Measurements from ENCODE around the gene DPEP3. TPM values are rescaled to one million over a fixed set of nuclear protein-coding genes. Genes with fewer than 3 reads are reported as not detected.
A peak's percentile ranks its signal among the peaks of the same experiment; 100 is the strongest.
"Not testable (repeated sequence)": the region's sequence is repeated elsewhere in the genome, so short reads cannot be mapped to it uniquely, and the experiment has no call there.

DPEP3 gene
- total and polyA plus RNA-seq, 3 donors from 2014 or later: 61.0 to 138 (median 127) TPM

DNA sequence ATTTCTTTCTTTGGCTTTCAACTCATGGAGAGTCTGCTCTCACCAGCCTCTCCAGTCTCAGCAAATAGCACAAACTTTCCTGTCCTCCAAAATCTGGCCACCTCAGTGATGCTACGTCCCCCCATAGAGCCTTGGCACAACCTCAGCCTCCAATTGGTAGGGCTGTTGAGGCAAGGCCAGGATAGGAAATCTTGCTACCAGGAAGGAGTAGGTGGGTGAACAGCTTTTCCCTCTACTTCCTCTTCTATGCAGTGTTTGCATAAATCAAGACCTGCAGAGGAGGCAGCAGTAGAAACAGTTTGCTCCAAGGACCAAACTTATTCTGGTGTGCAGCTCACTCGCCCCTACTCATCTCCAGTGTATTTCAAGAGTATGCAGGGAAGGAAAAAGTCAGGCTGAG, 19.7 kb upstream of the DPEP3 start:
- Histone ChIP-seq H3K36me3 (ENCODE audit: low read depth, missing control alignments) (no peaks in the 10 kb centered on the region), H3K9me3 (no peaks in the 10 kb centered on the region), H3K4me3 (no peak overlapping the region), H3K27ac (no peak overlapping the region), H3K4me1 (no peaks in the 10 kb centered on the region), H3K27me3 (no peaks in the 10 kb centered on the region)
- no peak for DNase-seq
- WGBS, 2 donors: 65 to 88% methylated on average over 2 of the region's 2 CpGs
- intact Hi-C loops (cut with DNase I; ENCODE audit: low total_unique reads): no loop called here
- TF ChIP-seq, protein P1, sequence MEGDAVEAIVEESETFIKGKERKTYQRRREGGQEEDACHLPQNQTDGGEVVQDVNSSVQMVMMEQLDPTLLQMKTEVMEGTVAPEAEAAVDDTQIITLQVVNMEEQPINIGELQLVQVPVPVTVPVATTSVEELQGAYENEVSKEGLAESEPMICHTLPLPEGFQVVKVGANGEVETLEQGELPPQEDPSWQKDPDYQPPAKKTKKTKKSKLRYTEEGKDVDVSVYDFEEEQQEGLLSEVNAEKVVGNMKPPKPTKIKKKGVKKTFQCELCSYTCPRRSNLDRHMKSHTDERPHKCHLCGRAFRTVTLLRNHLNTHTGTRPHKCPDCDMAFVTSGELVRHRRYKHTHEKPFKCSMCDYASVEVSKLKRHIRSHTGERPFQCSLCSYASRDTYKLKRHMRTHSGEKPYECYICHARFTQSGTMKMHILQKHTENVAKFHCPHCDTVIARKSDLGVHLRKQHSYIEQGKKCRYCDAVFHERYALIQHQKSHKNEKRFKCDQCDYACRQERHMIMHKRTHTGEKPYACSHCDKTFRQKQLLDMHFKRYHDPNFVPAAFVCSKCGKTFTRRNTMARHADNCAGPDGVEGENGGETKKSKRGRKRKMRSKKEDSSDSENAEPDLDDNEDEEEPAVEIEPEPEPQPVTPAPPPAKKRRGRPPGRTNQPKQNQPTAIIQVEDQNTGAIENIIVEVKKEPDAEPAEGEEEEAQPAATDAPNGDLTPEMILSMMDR (IDR thresholded peaks at IDR 0.05): no peak
- no peak for TF ChIP-seq POLR2A (IDR thresholded peaks at IDR 0.05)

DNA sequence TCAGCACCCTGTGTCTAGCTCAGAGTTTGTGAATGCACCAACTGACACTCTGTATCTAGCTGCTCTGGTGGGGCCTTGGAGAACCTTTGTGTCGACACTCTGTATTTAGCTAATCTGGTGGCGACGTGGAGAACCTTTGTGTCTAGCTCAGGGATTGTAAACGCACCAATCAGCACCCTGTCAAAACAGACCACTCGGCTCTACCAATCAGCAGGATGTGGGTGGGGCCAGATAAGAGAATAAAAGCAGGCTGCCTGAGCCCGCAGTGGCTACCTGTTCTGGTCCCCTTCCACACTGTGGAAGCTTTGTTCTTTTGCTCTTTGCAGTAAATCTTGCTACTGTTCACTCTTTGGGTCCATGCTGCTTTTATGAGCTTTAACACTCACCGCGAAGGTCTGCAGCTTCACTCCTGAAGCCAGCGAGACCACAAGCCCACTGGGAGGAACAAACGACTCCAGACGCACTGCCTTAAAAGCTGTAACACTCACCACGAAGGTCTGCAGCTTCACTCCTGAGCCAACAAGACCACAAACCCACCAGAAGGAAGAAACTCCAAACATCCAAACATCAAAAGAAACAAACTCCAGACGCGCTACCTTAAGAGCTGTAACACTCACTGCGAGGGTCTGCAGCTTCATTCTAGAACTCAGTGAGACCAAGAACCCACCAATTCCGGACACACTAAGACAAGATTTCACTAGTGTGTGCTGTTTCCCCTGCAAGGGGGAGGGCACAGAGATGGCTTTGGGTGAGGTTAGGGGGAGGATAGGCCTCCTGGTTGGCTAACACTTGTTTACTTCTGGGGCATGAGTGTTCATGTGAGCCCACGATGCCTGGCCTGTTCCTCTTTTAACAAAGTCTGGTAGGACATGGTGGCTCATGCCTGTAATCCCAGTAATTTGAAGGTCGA, 18.7 kb upstream of the DPEP3 start, which contains the start of gene DPEP2:
TSS of gene DPEP2 (minus strand) at position 706 of the 910 bp plus-strand sequence. CDS start 6,272 bp downstream, outside the sequence.
- H3K27me3 ChIP-seq; H3K4me1 ChIP-seq; intact Hi-C loops (cut with DNase I; ENCODE audit: low total_unique reads); H3K36me3 ChIP-seq (ENCODE audit: low read depth, missing control alignments); H3K9me3 ChIP-seq: not testable (repeated sequence)
- Histone ChIP-seq H3K27ac (peak within 1 kb of the TSS; percentile 24 to 50), H3K4me3 (peak within 1 kb of the TSS; percentile 6 to 43)
- 66 to 67% methylated on average over 18 of the region's 18 CpGs for WGBS, 2 donors
- peak; percentile 61 for DNase-seq

DNA sequence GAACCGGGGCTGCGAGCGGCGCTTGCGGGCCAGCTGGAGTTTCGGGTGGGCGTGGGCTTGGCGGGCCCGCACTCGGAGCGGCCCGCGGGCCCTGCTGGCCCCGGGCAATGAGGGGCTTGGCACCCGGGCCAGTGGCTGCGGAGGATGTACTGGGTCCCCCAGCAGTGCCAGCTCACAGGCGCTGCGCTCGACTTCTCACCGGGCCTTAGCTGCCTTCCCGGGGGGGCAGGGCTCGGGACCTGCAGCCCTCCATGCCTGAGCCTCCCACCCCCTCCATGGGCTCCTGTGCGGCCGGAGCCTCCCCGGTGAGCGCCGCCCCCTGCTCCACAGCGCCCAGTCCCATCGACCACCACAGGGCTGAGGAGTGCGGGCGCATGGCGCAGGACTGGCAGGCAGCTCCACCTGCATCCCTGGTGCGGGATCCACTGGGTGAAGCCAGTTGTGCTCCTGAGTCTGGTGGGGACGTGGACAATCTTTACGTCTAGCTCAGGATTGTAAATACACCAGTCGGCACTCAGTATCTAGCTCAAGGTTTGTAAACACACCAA, 18.0 kb upstream of the DPEP3 start:
- H3K4me1 ChIP-seq; H3K27me3 ChIP-seq; H3K9me3 ChIP-seq; H3K27ac ChIP-seq; intact Hi-C loops (cut with DNase I; ENCODE audit: low total_unique reads); H3K36me3 ChIP-seq (ENCODE audit: low read depth, missing control alignments); DNase-seq: not testable (repeated sequence)
- H3K4me3 ChIP-seq: peak overlapping the region; percentile 6 to 43
- 46 to 80% methylated on average over 11 to 36 of the region's 36 CpGs for WGBS, 2 donors

DNA sequence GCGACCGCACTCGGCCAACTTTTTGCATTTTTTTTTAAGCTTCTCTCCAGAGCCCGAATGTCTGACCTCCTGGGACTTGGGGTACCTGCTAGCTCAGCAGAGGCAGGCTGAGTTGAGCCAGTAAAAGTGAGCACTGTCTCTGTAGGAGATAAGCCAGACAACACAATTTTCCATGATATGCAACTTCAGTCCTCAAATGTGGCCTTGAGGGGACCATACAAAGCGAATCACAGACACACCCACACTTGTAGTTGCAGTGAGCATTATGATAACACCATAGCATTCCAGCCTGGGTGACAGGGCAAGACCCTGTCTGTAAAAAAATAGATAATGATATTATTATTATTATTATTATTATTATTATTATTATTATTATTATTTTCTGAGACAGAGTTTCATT, 16.4 kb upstream of the DPEP3 start:
- no peak overlapping the region for H3K27ac ChIP-seq
- H3K27me3 ChIP-seq: no peaks in the 10 kb centered on the region
- H3K9me3 ChIP-seq: no peaks in the 10 kb centered on the region
- DNase-seq: no peak
- 73 to 88% methylated on average over 5 of the region's 5 CpGs for WGBS, 2 donors
- H3K4me3 ChIP-seq: no peak overlapping the region
- peaks cover 6% of the 10 kb centered on the region for H3K4me1 ChIP-seq
- TF ChIP-seq POLR2A (IDR thresholded peaks at IDR 0.05): no peak
- TF ChIP-seq, protein P1 (IDR thresholded peaks at IDR 0.05): no peak
- intact Hi-C loops (cut with DNase I; ENCODE audit: low total_unique reads): no loop called here
- H3K36me3 ChIP-seq (ENCODE audit: low read depth, missing control alignments): no peaks in the 10 kb centered on the region

DNA sequence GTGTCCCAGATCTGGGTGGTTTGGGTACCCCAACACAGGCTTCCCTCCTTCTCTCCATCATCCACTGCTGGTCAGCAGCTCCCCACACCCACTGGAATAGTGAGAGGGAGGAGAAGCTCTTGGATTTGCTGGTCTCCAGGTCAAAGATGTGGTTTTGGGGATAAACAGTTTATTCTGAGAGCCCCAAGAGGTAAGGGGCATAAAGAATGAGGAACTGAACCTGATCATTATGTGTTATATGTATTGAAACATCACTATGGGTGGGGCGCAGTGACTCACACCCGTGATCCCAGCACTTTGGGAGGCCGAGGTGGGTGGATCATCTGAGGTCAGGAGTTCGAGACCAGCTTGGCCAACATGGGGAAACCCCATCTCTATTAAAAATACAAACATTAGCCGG, 15.1 kb upstream of the DPEP3 start:
- no peak overlapping the region for H3K27ac ChIP-seq
- WGBS, 2 donors: 84 to 86% methylated on average over 5 of the region's 5 CpGs
- DNase-seq: no peak
- peaks cover 6% of the 10 kb centered on the region for H3K4me1 ChIP-seq
- H3K36me3 ChIP-seq (ENCODE audit: low read depth, missing control alignments): no peaks in the 10 kb centered on the region
- intact Hi-C loops (cut with DNase I; ENCODE audit: low total_unique reads): no loop called here
- H3K9me3 ChIP-seq: no peaks in the 10 kb centered on the region
- no peaks in the 10 kb centered on the region for H3K27me3 ChIP-seq
- no peak for TF ChIP-seq POLR2A (IDR thresholded peaks at IDR 0.05)
- TF ChIP-seq, protein P1 (IDR thresholded peaks at IDR 0.05): no peak
- no peak overlapping the region for H3K4me3 ChIP-seq

DNA sequence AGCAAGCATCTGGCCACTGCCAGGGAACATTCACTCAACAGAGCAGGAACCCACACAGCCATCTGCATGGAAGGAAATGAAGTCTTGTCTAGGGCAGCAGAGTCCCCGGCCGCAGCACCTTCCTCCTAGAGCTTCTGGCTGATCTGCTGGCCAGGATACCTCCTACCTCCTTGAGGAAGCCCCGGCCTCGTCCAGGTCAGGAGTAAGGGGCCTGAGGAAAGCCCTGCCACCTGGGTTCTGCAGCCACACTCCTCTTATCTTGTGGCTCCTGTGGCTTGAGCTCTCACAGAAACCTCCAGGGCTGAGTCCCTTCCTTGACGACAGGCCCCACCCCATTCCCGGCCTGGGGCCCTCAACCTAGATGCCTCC, 13.7 kb upstream of the DPEP3 start:
- H3K36me3 ChIP-seq (ENCODE audit: low read depth, missing control alignments); H3K9me3 ChIP-seq; H3K4me3 ChIP-seq; H3K27me3 ChIP-seq; intact Hi-C loops (cut with DNase I; ENCODE audit: low total_unique reads); DNase-seq; H3K4me1 ChIP-seq: not testable (repeated sequence)
- WGBS, 2 donors: 69 to 89% methylated on average over 3 of the region's 6 CpGs
- H3K27ac ChIP-seq: peak overlapping the region; percentile 12 to 54
